B cell (primary cell): ENCODE results near the gene METTL23. TPM values are rescaled to one million over a fixed set of nuclear protein-coding genes. Genes with fewer than 3 reads are reported as not detected.
"Not testable (repeated sequence)": the region's sequence is repeated elsewhere in the genome, so short reads cannot be mapped to it uniquely, and the experiment has no call there.

Source experiments
- ATAC-seq: fragments of 200-7000 bp; cut with Tn5 transposase; one replicate; pipeline ENCODE4 v1.10.0; 2021; ENCODE audit warnings: low read depth, mild to moderate bottlenecking, moderate number of reproducible peaks, moderate library complexity
- CTCF ChIA-PET: fragments of 350-600 bp; sonication (Branson Sonifier 250); formaldehyde crosslinking; loops from one replicate; lab custom pipeline; 2021; ENCODE audit warnings: antibody characterized with exemption, inconsistent platforms; lab: Charles Lee
- POLR2A ChIA-PET: fragments of 350-600 bp; sonication (Branson Sonifier 250); formaldehyde crosslinking; loops from one replicate; lab custom pipeline; 2021; ENCODE audit warnings: antibody characterized with exemption; lab: Charles Lee
- DNase-seq: peaks from one replicate; pipeline ENCODE4 v3.0.0; 2013
- H2AFZ ChIP-seq: 2 replicates; pipeline ENCODE4 v1.6.1; 2012; ENCODE audit warnings: mild to moderate bottlenecking, low read depth, low read length; ENCODE audit not compliant: insufficient read depth, poor library complexity, severe bottlenecking
- H3K27ac ChIP-seq, 2 donors: 1 replicate in 1 of 2; 2 replicates in 1 of 2; pipeline ENCODE4 v1.5.1; 2012 to 2013; ENCODE audit warnings: low read length in 2 of 2, mild to moderate bottlenecking in 2 of 2, moderate library complexity in 1 of 2
- H3K27me3 ChIP-seq, 4 experiments: fragments of 200-600 bp in 1 of 4; sonication (generic) in 1 of 4; replicated peaks in 1 of 4; 1 replicate in 2 of 4; 2 replicates in 2 of 4; pipeline versions ENCODE4 v1.6.1 to v1.7.0; 2013 to 2016; ENCODE audit warnings: low read length in 3 of 4, mild to moderate bottlenecking in 2 of 4, mixed read lengths in 1 of 4, moderate library complexity in 1 of 4; ENCODE audit not compliant: insufficient read depth in 4 of 4, control insufficient read depth in 3 of 4; ENCODE audit errors: control extremely low read depth in 1 of 4
- H3K36me3 ChIP-seq, 2 experiments: replicated peaks in 1 of 2; 1 replicate in 1 of 2; 2 replicates in 1 of 2; pipeline versions ENCODE4 v1.6.1 to v1.7.1; 2013; ENCODE audit warnings: low read length in 1 of 2; ENCODE audit not compliant: insufficient read depth in 2 of 2, control insufficient read depth in 1 of 2; ENCODE audit errors: control extremely low read depth in 1 of 2, extremely low read depth in 1 of 2
- H3K4me1 ChIP-seq, 2 donors: fragments of 200-600 bp in 1 of 2; sonication (generic) in 1 of 2; 1 replicate in 1 of 2; 2 replicates in 1 of 2; pipeline versions ENCODE4 v1.5.1 to v1.6.1; 2013 to 2017; ENCODE audit warnings: low read length in 2 of 2; ENCODE audit not compliant: control insufficient read depth in 2 of 2, insufficient read depth in 2 of 2
- H3K4me2 ChIP-seq: replicated peaks from 2 replicates; pipeline ENCODE3; 2012; ENCODE audit warnings: mild to moderate bottlenecking, low read depth, low read length; ENCODE audit not compliant: poor library complexity, severe bottlenecking
- H3K4me3 ChIP-seq, 5 experiments: fragments of 200-600 bp in 1 of 5; sonication (generic) in 1 of 5; 1 replicate in 3 of 5; 2 replicates in 2 of 5; pipeline versions ENCODE4 v1.5.1 to v1.7.0; 2011 to 2016; ENCODE audit warnings: low read length in 4 of 5, mild to moderate bottlenecking in 4 of 5, low read depth in 2 of 5, control low read depth in 1 of 5, moderate library complexity in 1 of 5; ENCODE audit not compliant: insufficient read depth in 1 of 5; ENCODE audit errors: control extremely low read depth in 1 of 5, extremely low read depth in 1 of 5
- H3K79me2 ChIP-seq: fragments of 200-600 bp; sonication (generic); one replicate; pipeline ENCODE4 v1.6.0; 2016; ENCODE audit warnings: low read length; ENCODE audit not compliant: control insufficient read depth, insufficient read depth
- H3K9ac ChIP-seq: fragments of 200-600 bp; sonication (generic); 2 replicates; pipeline ENCODE4 v1.6.1; 2017; ENCODE audit warnings: mild to moderate bottlenecking, low read length, moderate library complexity
- H3K9me3 ChIP-seq, 3 donors: one replicate each; pipeline versions ENCODE4 v1.6.1 to v1.7.1; 2013; ENCODE audit warnings: low read length in 2 of 3; ENCODE audit not compliant: control insufficient read depth in 2 of 3, insufficient read depth in 1 of 3; ENCODE audit errors: control extremely low read depth in 1 of 3
- H4K20me1 ChIP-seq: 2 replicates; pipeline ENCODE4 v1.6.0; 2012; ENCODE audit warnings: mild to moderate bottlenecking, low read length; ENCODE audit not compliant: insufficient read depth, control insufficient read depth, poor library complexity, severe bottlenecking
- H3K27ac Mint-ChIP-seq: one replicate; pipeline ENCODE4 v1.8.0; 2021; ENCODE audit warnings: mixed read lengths
- H3K27me3 Mint-ChIP-seq: one replicate; pipeline ENCODE4 v1.8.0; 2021; ENCODE audit warnings: mixed read lengths
- H3K4me1 Mint-ChIP-seq: one replicate; pipeline ENCODE4 v1.8.0; 2021; ENCODE audit warnings: mixed read lengths
- H3K4me3 Mint-ChIP-seq: one replicate; pipeline ENCODE4 v1.8.0; 2021; ENCODE audit warnings: mixed read lengths
- H3K9me3 Mint-ChIP-seq: one replicate; pipeline ENCODE4 v1.8.0; 2022; ENCODE audit warnings: mixed read lengths; ENCODE audit not compliant: insufficient read depth
- CTCF ChIP-seq: fragments of 200-600 bp; IDR thresholded peaks from one replicate; pipeline ENCODE4 v1.8.0; 2022; ENCODE audit warnings: antibody characterized with exemption, mild to moderate bottlenecking
- EZH2 ChIP-seq: IDR thresholded peaks from 2 replicates; pipeline ENCODE4 v1.6.1; 2012; ENCODE audit warnings: borderline replicate concordance, low read depth, mild to moderate bottlenecking, moderate library complexity, low read length; ENCODE audit not compliant: insufficient read depth, poor library complexity, severe bottlenecking
- WGBS: methylation state at CpG from one replicate; pipeline ENCODE4 v1.1.5; 2013; ENCODE audit warnings: missing lambda C conversion rate; ENCODE audit not compliant: insufficient coverage; 5-methylcytosine and 5-hydroxymethylcytosine counted together
- intact Hi-C: fragments of 100-400 bp; cut with micrococcal nuclease; formaldehyde crosslinking; loops from one replicate; pipeline ENCODE4 v1.10.0; 2022
- polyA plus RNA-seq: library from polyadenylated mRNA; depleted of rRNA; stranded (reverse); fragments of >200 nt; gene quantifications from 2 replicates; pipeline ENCODE4 v1.2.3, GENCODE V29; 2012
- total RNA-seq, 2 donors: library from RNA; stranded (reverse); fragments of 120-200 nt in 1 of 2; gene quantifications; 1 replicate in 1 of 2; 2 replicates in 1 of 2; pipeline versions ENCODE4 v1.2.3 to v1.2.4, GENCODE V29; 2013 to 2022

The METTL23 gene
- total and polyA plus RNA-seq, 2 donors (not counting 1 experiment from before 2014, with no cell fraction given) = 64.0 to 68.1 TPM

- 97% methylated on average over 5 of the region's 8 CpGs for WGBS
These were observed 4.4 kb upstream of the METTL23 start for GRCh38 chr17:76722279-76722678.

GRCh38 chr17:76722977-76723376, 3.7 kb upstream of the METTL23 start:
- ATAC-seq, H3K27me3 ChIP-seq, H3K9ac ChIP-seq, H2AFZ ChIP-seq, H3K4me3 Mint-ChIP-seq, H3K27ac Mint-ChIP-seq, H3K4me3 ChIP-seq, H3K27ac ChIP-seq, H3K4me2 ChIP-seq, intact Hi-C loops, H3K9me3 ChIP-seq, H3K27me3 Mint-ChIP-seq, H3K9me3 Mint-ChIP-seq, DNase-seq: not testable (repeated sequence)
- peaks cover 17 to 22% of the 10 kb centered on the region in 2 donors for H3K4me1 ChIP-seq
- POLR2A ChIA-PET = interaction anchor here (0.8 kb wide), 1 partner anchor 12 kb away, joined by 6 read pairs; no protein-coding TSS in a partner anchor
- H4K20me1 ChIP-seq = peaks cover 38% of the 10 kb centered on the region
- CTCF ChIA-PET = interaction anchor here (0.6 to 6.3 kb wide), 2 partner anchors 10 to 1347 kb away, joined by 4 to 56 read pairs; no protein-coding TSS in a partner anchor
- peaks cover 13 to 57% of the 10 kb centered on the region in 2 experiments for H3K36me3 ChIP-seq
- H3K4me1 Mint-ChIP-seq = peaks cover 30% of the 10 kb centered on the region
- H3K79me2 ChIP-seq = peaks cover 44% of the 10 kb centered on the region
- 100% methylated on average over 3 of the region's 8 CpGs for WGBS

More at GRCh38 chr17:76722279-76722678, 4.4 kb upstream of the METTL23 start:
- H2AFZ ChIP-seq = no peak overlapping the region
- peaks cover 10 to 15% of the 10 kb centered on the region in 2 donors for H3K4me1 ChIP-seq
- peaks cover 37% of the 10 kb centered on the region for H3K79me2 ChIP-seq
- CTCF ChIA-PET = interaction anchor here (6.3 kb wide), 1 partner anchor 9 kb away, joined by 56 read pairs; no protein-coding TSS in a partner anchor
- no peak overlapping the region for H3K4me3 ChIP-seq
- H3K4me2 ChIP-seq = no peak overlapping the region
- peaks cover 13 to 60% of the 10 kb centered on the region in 2 experiments for H3K36me3 ChIP-seq
- H4K20me1 ChIP-seq = peaks cover 38% of the 10 kb centered on the region
- no peaks in the 10 kb centered on the region for H3K9me3 ChIP-seq
- H3K27ac ChIP-seq = no peak overlapping the region
- peaks cover 23% of the 10 kb centered on the region for H3K4me1 Mint-ChIP-seq
- ATAC-seq (no peak), DNase-seq (no peak)
- H3K27ac Mint-ChIP-seq = no peak overlapping the region
- no peak overlapping the region for H3K4me3 Mint-ChIP-seq
- H3K9ac ChIP-seq = no peak overlapping the region
- no peaks in the 10 kb centered on the region for H3K27me3 ChIP-seq
- POLR2A ChIA-PET = interaction anchor here (0.6 to 1.0 kb wide), 2 partner anchors 15 to 513 kb away, joined by 4 to 9 read pairs; partner anchors contain the start of gene MFSD11
- no peaks in the 10 kb centered on the region for H3K27me3 Mint-ChIP-seq
- no peak for TF ChIP-seq CTCF
- TF ChIP-seq EZH2 = no peak
- H3K9me3 Mint-ChIP-seq = no peaks in the 10 kb centered on the region
- intact Hi-C loops = no loop called here
